Ascending aorta (tissue), 2 donors: ENCODE results near the gene RELT. TPM values are rescaled to one million over a fixed set of nuclear protein-coding genes. Genes with fewer than 3 reads are reported as not detected.

Experiments used
- DNase-seq, 2 donors: peaks; one replicate each; pipeline ENCODE4 v3.0.0-alpha.2; 2019; ENCODE audit warnings: low spot score in 2 of 2
- H3K27ac ChIP-seq, 2 donors: fragments of 200-600 bp; sonication (generic); one replicate each; pipeline ENCODE4 v1.5.1; 2016 to 2017; ENCODE audit warnings: mild to moderate bottlenecking in 1 of 2
- H3K27me3 ChIP-seq: fragments of 200-600 bp; sonication (generic); one replicate; pipeline ENCODE4 v1.5.1; 2017
- H3K36me3 ChIP-seq, 2 donors: fragments of 200-600 bp; sonication (generic); one replicate each; pipeline ENCODE4 v1.5.1; 2016
- H3K4me1 ChIP-seq, 2 donors: fragments of 200-600 bp; sonication (generic); one replicate each; pipeline ENCODE4 v1.5.1; 2016 to 2017; ENCODE audit warnings: mild to moderate bottlenecking in 1 of 2
- H3K4me3 ChIP-seq, 2 donors: fragments of 200-600 bp; sonication (generic); one replicate each; pipeline ENCODE4 v1.5.1; 2016 to 2017; ENCODE audit warnings: mild to moderate bottlenecking in 1 of 2
- H3K9me3 ChIP-seq, 2 donors: fragments of 200-600 bp; sonication (generic); one replicate each; pipeline ENCODE4 v1.5.1; 2016
- CTCF ChIP-seq, 3 experiments: fragments of 200-600 bp in 2 of 3; fragments of 450-650 bp in 1 of 3; sonication (generic) in 2 of 3; IDR thresholded peaks; one replicate each; pipeline ENCODE4 v1.5.1; 2016 to 2019; ENCODE audit warnings: antibody characterized with exemption in 3 of 3, mild to moderate bottlenecking in 1 of 3, moderate library complexity in 1 of 3
- intact Hi-C: fragments of 100-400 bp; cut with DNase I; formaldehyde crosslinking; loops from one replicate; pipeline ENCODE4 v1.15.1; 2023
- total RNA-seq: library from RNA; depleted of rRNA; stranded (reverse); fragments of >200 nt; gene quantifications from one replicate; pipeline ENCODE4 v1.1.0, GENCODE V29; 2016

Gene RELT
- total RNA-seq, 1 donor from 2014 or later = 25.7 TPM

- peaks cover 0 to 9% of the 10 kb centered on the region in 2 donors for H3K36me3 ChIP-seq
- TF ChIP-seq CTCF (IDR thresholded peaks at IDR 0.05) = no peak
- no peaks in the 10 kb centered on the region for H3K9me3 ChIP-seq
- DNase-seq = no peak
- no peak overlapping the region for H3K27ac ChIP-seq
- peaks cover 0 to 7% of the 10 kb centered on the region in 2 donors for H3K4me1 ChIP-seq
- no peaks in the 10 kb centered on the region for H3K27me3 ChIP-seq
- no peak overlapping the region for H3K4me3 ChIP-seq
- intact Hi-C loops = no loop called here
These were observed 47.3 kb downstream of the RELT start for GRCh38 chr11:73423506-73423905.

GRCh38 chr11:73425108-73425507 is 48.9 kb downstream of the RELT start:
- DNase-seq = no peak
- H3K36me3 ChIP-seq = no peaks in the 10 kb centered on the region
- H3K27me3 ChIP-seq = no peaks in the 10 kb centered on the region
- TF ChIP-seq CTCF (IDR thresholded peaks at IDR 0.05) = no peak
- H3K9me3 ChIP-seq = no peaks in the 10 kb centered on the region
- H3K27ac ChIP-seq = no peak overlapping the region
- H3K4me1 ChIP-seq = peaks cover 0 to 7% of the 10 kb centered on the region in 2 donors
- H3K4me3 ChIP-seq = no peak overlapping the region
- intact Hi-C loops = no loop called here

GRCh38 chr11:73426219-73426850 is 50.1 kb downstream of the RELT start:
- H3K4me1 ChIP-seq = peaks cover 0 to 7% of the 10 kb centered on the region in 2 donors
- no peak overlapping the region for H3K4me3 ChIP-seq
- no peaks in the 10 kb centered on the region for H3K36me3 ChIP-seq
- intact Hi-C loops = no loop called here
- H3K27ac ChIP-seq = no peak overlapping the region
- no peaks in the 10 kb centered on the region for H3K27me3 ChIP-seq
- no peaks in the 10 kb centered on the region for H3K9me3 ChIP-seq
- no peak for DNase-seq
- TF ChIP-seq CTCF (IDR thresholded peaks at IDR 0.05) = no peak

- intact Hi-C loops = no loop called here
- no peaks in the 10 kb centered on the region for H3K27me3 ChIP-seq
- no peak for DNase-seq
- H3K4me3 ChIP-seq = no peak overlapping the region
- TF ChIP-seq CTCF (IDR thresholded peaks at IDR 0.05) = no peak
- no peaks in the 10 kb centered on the region for H3K36me3 ChIP-seq
- H3K4me1 ChIP-seq = peaks cover 0 to 7% of the 10 kb centered on the region in 2 donors
- no peaks in the 10 kb centered on the region for H3K9me3 ChIP-seq
- no peak overlapping the region for H3K27ac ChIP-seq
These were observed 52.0 kb downstream of the RELT start for GRCh38 chr11:73428227-73428626.

- no peaks in the 10 kb centered on the region for H3K9me3 ChIP-seq
- no peak for DNase-seq
- H3K4me3 ChIP-seq = no peak overlapping the region
- no peak for TF ChIP-seq CTCF (IDR thresholded peaks at IDR 0.05)
- H3K27me3 ChIP-seq = no peaks in the 10 kb centered on the region
- H3K4me1 ChIP-seq = peaks cover 0 to 7% of the 10 kb centered on the region in 2 donors
- no peak overlapping the region for H3K27ac ChIP-seq
- H3K36me3 ChIP-seq = no peaks in the 10 kb centered on the region
- intact Hi-C loops = no loop called here
These were observed 52.5 kb downstream of the RELT start for GRCh38 chr11:73428699-73429098.
